ENCODE measurements around the gene SCN2B. TPM values are rescaled to one million over a fixed set of nuclear protein-coding genes. Genes with fewer than 3 reads are reported as not detected.

SCN2B gene
- polyA plus RNA-seq, 3 donors, result 4.6 to 5.1 (median 5.0) TPM

Other genes with a start within 250 kb of the SCN2B start
- under 1 TPM; 0.36 to 0.60 (median 0.48) TPM for gene TMPRSS13, start 247.2 kb downstream of the SCN2B start, polyA plus RNA-seq (ENCODE audit: insufficient read length in 3 of 3)
- gene IL10RA, start 190.2 kb downstream of the SCN2B start, polyA plus RNA-seq (ENCODE audit: insufficient read length in 3 of 3), result 1 to 10 TPM; 2.2 to 2.7 (median 2.4) TPM
- 10 to 100 TPM; 27.4 to 39.8 (median 27.6) TPM for gene TMPRSS4, start 99.6 kb downstream of the SCN2B start, polyA plus RNA-seq (ENCODE audit: insufficient read length in 3 of 3)
- under 1 TPM; 0.10 to 0.19 (median 0.15) TPM for gene SMIM35, start 89.7 kb downstream of the SCN2B start, polyA plus RNA-seq (ENCODE audit: insufficient read length in 3 of 3)
- gene SCN4B, start 23.8 kb downstream of the SCN2B start, polyA plus RNA-seq (ENCODE audit: insufficient read length in 3 of 3), result 1 to 10 TPM in 2 of 3 donors, under 1 TPM in 1; 0.82 to 1.7 (median 1.1) TPM
- 1 to 10 TPM; 1.9 to 2.4 (median 2.3) TPM for gene JAML, start 48.4 kb upstream of the SCN2B start, polyA plus RNA-seq (ENCODE audit: insufficient read length in 3 of 3)
- gene MPZL3, start 75.7 kb upstream of the SCN2B start, polyA plus RNA-seq (ENCODE audit: insufficient read length in 3 of 3), result 1 to 10 TPM; 4.7 to 6.1 (median 5.3) TPM
- 10 to 100 TPM; 19.0 to 21.1 (median 20.7) TPM for gene MPZL2, start 87.7 kb upstream of the SCN2B start, polyA plus RNA-seq (ENCODE audit: insufficient read length in 3 of 3)
- gene CD3E, start 128.1 kb upstream of the SCN2B start, polyA plus RNA-seq (ENCODE audit: insufficient read length in 3 of 3), result under 1 TPM; 0.30 to 0.57 (median 0.35) TPM
- gene CD3D, start 166.1 kb upstream of the SCN2B start, polyA plus RNA-seq (ENCODE audit: insufficient read length in 3 of 3), result under 1 TPM; 0.25 to 0.61 (median 0.35) TPM
- under 1 TPM; 0.31 to 0.51 (median 0.43) TPM for gene CD3G, start 167.7 kb upstream of the SCN2B start, polyA plus RNA-seq (ENCODE audit: insufficient read length in 3 of 3)
- 10 to 100 TPM; 34.4 to 41.4 (median 34.7) TPM for gene UBE4A, start 183.0 kb upstream of the SCN2B start, polyA plus RNA-seq (ENCODE audit: insufficient read length in 3 of 3)
- gene ATP5MG, start 225.0 kb upstream of the SCN2B start, polyA plus RNA-seq (ENCODE audit: insufficient read length in 3 of 3), result 100 to 1,000 TPM; 478 to 504 (median 486) TPM

All from right renal cortex interstitium (tissue), 3 donors.